ENCODE results near the gene KLHL33.

KLHL33 gene

DNA sequence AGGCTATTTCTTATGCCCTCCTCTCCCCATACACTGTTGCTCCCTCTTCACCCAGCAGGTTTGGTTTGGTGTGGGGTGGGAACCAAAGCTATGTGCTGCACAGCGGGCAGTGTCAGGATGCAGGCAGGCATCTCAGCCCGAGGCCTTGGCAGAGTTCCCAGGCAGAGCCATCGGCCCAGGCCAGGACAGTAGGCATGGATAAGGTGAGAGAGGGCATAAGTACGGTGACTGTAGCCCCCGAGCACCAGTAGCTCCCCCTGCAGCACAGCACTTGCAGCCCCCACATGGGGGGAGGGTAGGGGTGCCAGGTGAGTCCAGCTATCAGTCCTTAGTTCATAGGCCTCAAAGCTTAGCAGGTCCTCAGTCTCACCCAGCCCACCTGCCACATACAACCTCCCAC lies 7.2 kb downstream of the KLHL33 start:
- no peak overlapping the region for H3K4me3 ChIP-seq (ENCODE audit: low read depth in 1 of 2, low read length in 2 of 2)
- H3K27me3 ChIP-seq (ENCODE audit: control insufficient read depth in 1 of 2, insufficient read depth in 2 of 2, low read length in 2 of 2), result no peaks in the 10 kb centered on the region
- no peak overlapping the region for H3K27ac ChIP-seq (ENCODE audit: low read depth, low read length)
- no peaks in the 10 kb centered on the region for H3K36me3 ChIP-seq (ENCODE audit: control insufficient read depth in 1 of 2, insufficient read depth in 2 of 2, low read length in 2 of 2)
- peaks cover 27 to 31% of the 10 kb centered on the region in 2 donors for H3K4me1 ChIP-seq (ENCODE audit: control insufficient read depth in 1 of 2, insufficient read depth in 2 of 2, low read length in 2 of 2)
- H3K9ac ChIP-seq (ENCODE audit: low read depth in 1 of 2, low read length in 2 of 2), result no peak overlapping the region
- no peaks in the 10 kb centered on the region for H3K9me3 ChIP-seq (ENCODE audit: control insufficient read depth in 1 of 2, low read length in 2 of 2)

DNA sequence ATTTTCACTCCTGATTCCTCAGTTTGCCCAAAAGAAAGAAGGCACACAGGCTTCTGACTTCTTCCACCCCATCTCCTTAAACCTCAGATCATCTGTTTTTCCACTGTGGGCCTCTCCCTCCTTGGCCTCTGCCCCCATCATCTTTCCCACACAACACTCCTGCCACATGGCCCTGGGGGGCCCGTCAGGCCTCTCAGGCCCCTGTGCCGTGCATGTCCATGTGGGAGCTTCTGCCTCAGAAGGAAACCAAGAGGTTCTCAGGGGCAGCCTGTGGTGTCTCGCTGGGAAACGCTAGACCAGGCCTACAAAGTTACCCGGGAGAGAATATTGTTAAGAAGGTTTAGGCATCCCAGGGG lies 8.0 kb downstream of the KLHL33 start:
- H3K4me3 ChIP-seq (ENCODE audit: low read depth in 1 of 2, low read length in 2 of 2), result no peak overlapping the region

DNA sequence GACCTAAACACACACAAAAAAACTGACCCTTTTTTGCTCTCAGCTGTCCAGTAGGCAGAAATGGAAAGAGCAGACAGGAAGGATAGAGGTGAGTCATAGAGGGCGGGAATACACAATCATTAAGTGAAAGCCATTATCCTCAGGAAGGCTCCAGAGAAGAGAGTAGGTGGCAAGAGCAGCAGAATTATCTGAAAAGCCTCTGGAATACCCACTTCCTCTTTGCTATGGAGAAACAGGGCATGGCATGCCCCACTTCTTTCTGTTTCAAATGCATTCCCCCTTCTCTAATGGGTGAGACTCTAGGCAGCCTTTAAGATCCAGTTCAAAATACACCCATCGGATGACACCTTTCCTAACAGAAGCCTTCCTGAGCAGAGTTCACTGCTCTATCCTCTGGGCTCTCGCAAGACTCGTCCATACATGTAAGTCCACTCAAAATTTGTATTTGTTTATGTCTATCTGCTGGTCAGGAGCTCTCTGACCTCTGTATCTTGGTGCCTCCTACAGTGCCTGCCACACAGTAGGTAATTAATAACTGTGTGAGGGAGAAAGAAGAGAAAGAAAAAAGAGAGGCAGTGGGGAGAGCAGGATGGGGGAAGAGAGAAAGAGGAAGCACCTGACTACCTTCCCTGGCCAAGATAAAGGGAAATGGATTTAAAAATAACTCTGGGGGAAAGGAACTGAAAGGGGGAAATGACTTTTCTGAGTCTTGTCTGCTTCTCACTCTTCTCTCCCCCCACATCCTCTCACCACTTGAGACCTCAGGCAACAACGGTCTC lies 8.5 kb downstream of the KLHL33 start:
- Histone ChIP-seq H3K27me3 (ENCODE audit: control insufficient read depth in 1 of 2, insufficient read depth in 2 of 2, low read length in 2 of 2) (peaks cover 0 to 3% of the 10 kb centered on the region in 2 donors), H3K4me3 (ENCODE audit: low read depth in 1 of 2, low read length in 2 of 2) (peak overlapping the region; percentile 1 to 2), H3K4me1 (ENCODE audit: control insufficient read depth in 1 of 2, insufficient read depth in 2 of 2, low read length in 2 of 2) (peaks cover 27 to 31% of the 10 kb centered on the region in 2 donors), H3K9ac (ENCODE audit: low read depth in 1 of 2, low read length in 2 of 2) (no peak overlapping the region), H3K27ac (ENCODE audit: low read depth, low read length) (no peak overlapping the region), H3K9me3 (ENCODE audit: control insufficient read depth in 1 of 2, low read length in 2 of 2) (no peaks in the 10 kb centered on the region), H3K36me3 (ENCODE audit: control insufficient read depth in 1 of 2, insufficient read depth in 2 of 2, low read length in 2 of 2) (no peaks in the 10 kb centered on the region)

More for the DNA sequence above, 8.0 kb downstream of the KLHL33 start:
- H3K27me3 ChIP-seq (ENCODE audit: control insufficient read depth in 1 of 2, insufficient read depth in 2 of 2, low read length in 2 of 2), result no peaks in the 10 kb centered on the region
- no peaks in the 10 kb centered on the region for H3K36me3 ChIP-seq (ENCODE audit: control insufficient read depth in 1 of 2, insufficient read depth in 2 of 2, low read length in 2 of 2)
- no peak overlapping the region for H3K27ac ChIP-seq (ENCODE audit: low read depth, low read length)
- no peak overlapping the region for H3K9ac ChIP-seq (ENCODE audit: low read depth in 1 of 2, low read length in 2 of 2)
- H3K4me1 ChIP-seq (ENCODE audit: control insufficient read depth in 1 of 2, insufficient read depth in 2 of 2, low read length in 2 of 2), result peaks cover 27 to 31% of the 10 kb centered on the region in 2 donors
- H3K9me3 ChIP-seq (ENCODE audit: control insufficient read depth in 1 of 2, low read length in 2 of 2), result no peaks in the 10 kb centered on the region

DNA sequence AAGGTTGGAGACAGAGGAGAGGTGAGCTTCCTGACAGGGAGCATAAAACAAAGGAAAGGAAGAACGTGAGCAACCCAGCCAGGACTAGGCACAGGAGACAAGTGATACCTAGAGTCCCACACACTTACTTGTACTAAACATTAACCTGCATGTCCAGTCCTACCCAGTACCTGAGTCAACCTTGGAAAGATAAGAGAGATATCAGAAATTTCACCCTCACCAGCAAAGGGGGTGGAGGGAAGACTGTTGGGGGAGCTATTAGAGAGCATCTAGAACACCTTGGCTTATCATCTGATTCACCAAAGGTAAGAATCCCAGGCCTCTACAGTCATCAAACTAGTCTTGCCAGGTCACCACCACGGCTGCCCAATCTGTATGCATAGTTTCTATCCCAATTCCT lies 11.1 kb downstream of the KLHL33 start:
- Histone ChIP-seq H3K27me3 (ENCODE audit: control insufficient read depth in 1 of 2, insufficient read depth in 2 of 2, low read length in 2 of 2) (peaks cover 0 to 3% of the 10 kb centered on the region in 2 donors), H3K36me3 (ENCODE audit: control insufficient read depth in 1 of 2, insufficient read depth in 2 of 2, low read length in 2 of 2) (no peaks in the 10 kb centered on the region), H3K9me3 (ENCODE audit: control insufficient read depth in 1 of 2, low read length in 2 of 2) (no peaks in the 10 kb centered on the region), H3K27ac (ENCODE audit: low read depth, low read length) (no peak overlapping the region), H3K9ac (ENCODE audit: low read depth in 1 of 2, low read length in 2 of 2) (no peak overlapping the region), H3K4me3 (ENCODE audit: low read depth in 1 of 2, low read length in 2 of 2) (no peak overlapping the region), H3K4me1 (ENCODE audit: control insufficient read depth in 1 of 2, insufficient read depth in 2 of 2, low read length in 2 of 2) (peaks cover 23 to 26% of the 10 kb centered on the region in 2 donors)

DNA sequence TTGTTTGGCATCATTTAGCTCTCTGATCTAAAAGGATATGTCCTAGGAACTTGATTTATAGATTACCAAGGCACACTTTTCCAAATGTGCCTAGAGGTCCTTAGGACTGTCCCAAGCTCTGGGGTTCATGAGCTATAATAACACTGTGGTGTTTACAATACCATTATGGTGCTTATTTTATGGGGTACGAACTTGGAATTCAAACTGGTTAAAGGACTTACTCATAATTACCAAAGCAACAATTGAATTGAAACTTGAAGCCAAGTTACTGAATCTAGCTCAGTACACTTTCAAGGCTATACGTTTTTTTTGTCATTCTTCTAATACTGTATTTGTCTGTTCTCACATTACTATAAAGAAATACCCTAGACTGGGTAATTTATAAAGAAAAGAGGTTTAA lies 13.1 kb downstream of the KLHL33 start:
- Histone ChIP-seq H3K4me1 (ENCODE audit: control insufficient read depth in 1 of 2, insufficient read depth in 2 of 2, low read length in 2 of 2) (peaks cover 23 to 36% of the 10 kb centered on the region in 2 donors), H3K4me3 (ENCODE audit: low read depth in 1 of 2, low read length in 2 of 2) (no peak overlapping the region), H3K27me3 (ENCODE audit: control insufficient read depth in 1 of 2, insufficient read depth in 2 of 2, low read length in 2 of 2) (peaks cover 0 to 3% of the 10 kb centered on the region in 2 donors), H3K36me3 (ENCODE audit: control insufficient read depth in 1 of 2, insufficient read depth in 2 of 2, low read length in 2 of 2) (no peaks in the 10 kb centered on the region), H3K9ac (ENCODE audit: low read depth in 1 of 2, low read length in 2 of 2) (no peak overlapping the region), H3K27ac (ENCODE audit: low read depth, low read length) (no peak overlapping the region), H3K9me3 (ENCODE audit: control insufficient read depth in 1 of 2, low read length in 2 of 2) (no peaks in the 10 kb centered on the region)

DNA sequence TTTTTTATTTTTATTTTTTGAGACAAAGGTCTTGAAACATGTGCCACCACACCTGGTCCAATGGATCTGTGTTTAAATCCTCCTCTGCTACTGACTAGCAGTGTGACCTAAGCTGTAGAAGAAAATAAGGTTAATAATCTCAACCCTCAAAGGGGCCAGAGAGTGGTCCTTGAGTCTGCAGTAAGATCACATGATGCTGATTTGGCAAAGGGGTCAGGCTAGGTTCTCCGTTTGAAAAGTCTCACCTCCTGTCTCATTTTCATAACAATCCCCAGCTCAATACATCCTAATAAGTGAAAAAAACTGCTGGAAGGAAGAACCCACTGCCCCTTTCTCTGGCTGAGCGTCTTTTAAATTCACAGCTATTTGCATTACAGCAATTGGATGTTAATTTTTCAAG lies 14.7 kb downstream of the KLHL33 start:
- Histone ChIP-seq H3K27me3 (ENCODE audit: control insufficient read depth in 1 of 2, insufficient read depth in 2 of 2, low read length in 2 of 2) (peaks cover 0 to 3% of the 10 kb centered on the region in 2 donors), H3K9ac (ENCODE audit: low read depth in 1 of 2, low read length in 2 of 2) (no peak overlapping the region), H3K9me3 (ENCODE audit: control insufficient read depth in 1 of 2, low read length in 2 of 2) (no peaks in the 10 kb centered on the region), H3K4me1 (ENCODE audit: control insufficient read depth in 1 of 2, insufficient read depth in 2 of 2, low read length in 2 of 2) (peaks cover 29 to 40% of the 10 kb centered on the region in 2 donors), H3K36me3 (ENCODE audit: control insufficient read depth in 1 of 2, insufficient read depth in 2 of 2, low read length in 2 of 2) (no peaks in the 10 kb centered on the region), H3K4me3 (ENCODE audit: low read depth in 1 of 2, low read length in 2 of 2) (no peak overlapping the region), H3K27ac (ENCODE audit: low read depth, low read length) (no peak overlapping the region)

DNA sequence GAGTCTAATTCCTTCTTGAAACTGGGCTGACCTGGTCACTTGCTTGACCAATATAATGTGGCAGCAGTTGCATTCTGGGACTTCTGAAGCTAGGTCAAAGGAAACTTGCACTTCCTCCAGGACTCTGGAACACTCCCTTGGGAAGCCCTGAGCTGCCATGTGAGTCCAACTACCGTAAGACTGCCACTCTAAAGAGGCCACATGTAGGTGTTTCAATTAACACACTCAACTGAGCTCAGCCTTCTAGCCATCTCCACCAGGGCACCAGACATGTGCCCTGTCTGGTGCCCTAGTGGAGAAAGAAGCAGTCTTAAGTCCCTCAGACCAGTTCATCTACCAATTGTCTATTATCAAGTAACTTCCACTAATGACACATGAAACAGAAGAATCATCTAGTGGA lies 16.5 kb downstream of the KLHL33 start:
- Histone ChIP-seq H3K27me3 (ENCODE audit: control insufficient read depth in 1 of 2, insufficient read depth in 2 of 2, low read length in 2 of 2) (peaks cover 0 to 3% of the 10 kb centered on the region in 2 donors), H3K9me3 (ENCODE audit: control insufficient read depth in 1 of 2, low read length in 2 of 2) (no peaks in the 10 kb centered on the region), H3K4me3 (ENCODE audit: low read depth in 1 of 2, low read length in 2 of 2) (no peak overlapping the region), H3K36me3 (ENCODE audit: control insufficient read depth in 1 of 2, insufficient read depth in 2 of 2, low read length in 2 of 2) (no peaks in the 10 kb centered on the region), H3K9ac (ENCODE audit: low read depth in 1 of 2, low read length in 2 of 2) (no peak overlapping the region), H3K4me1 (ENCODE audit: control insufficient read depth in 1 of 2, insufficient read depth in 2 of 2, low read length in 2 of 2) (peaks cover 41 to 45% of the 10 kb centered on the region in 2 donors), H3K27ac (ENCODE audit: low read depth, low read length) (peak overlapping the region; percentile 39)

DNA sequence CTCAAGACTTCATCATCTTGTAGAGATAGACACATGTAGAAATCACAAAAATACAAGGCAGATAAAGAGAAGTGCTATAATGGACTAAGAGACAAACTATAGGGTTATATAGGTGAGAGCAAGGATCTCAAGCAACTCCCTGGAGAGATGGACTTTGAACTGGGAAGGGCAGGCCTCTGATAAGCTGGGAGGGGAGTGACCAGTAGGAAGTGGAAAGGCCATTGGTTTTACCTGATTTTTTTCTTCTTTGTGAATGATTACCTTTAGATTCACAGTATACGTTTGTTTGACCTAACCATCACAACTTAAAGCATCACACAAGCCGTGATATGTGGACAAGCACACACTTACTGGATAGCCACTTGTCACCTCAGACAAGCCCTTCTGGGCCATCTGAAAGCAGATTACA lies 17.5 kb downstream of the KLHL33 start:
- Histone ChIP-seq H3K9ac (ENCODE audit: low read depth in 1 of 2, low read length in 2 of 2) (no peak overlapping the region), H3K4me1 (ENCODE audit: control insufficient read depth in 1 of 2, insufficient read depth in 2 of 2, low read length in 2 of 2) (peaks cover 50 to 54% of the 10 kb centered on the region in 2 donors), H3K9me3 (ENCODE audit: control insufficient read depth in 1 of 2, low read length in 2 of 2) (no peaks in the 10 kb centered on the region), H3K27ac (ENCODE audit: low read depth, low read length) (peak overlapping the region; percentile 40), H3K36me3 (ENCODE audit: control insufficient read depth in 1 of 2, insufficient read depth in 2 of 2, low read length in 2 of 2) (no peaks in the 10 kb centered on the region), H3K4me3 (ENCODE audit: low read depth in 1 of 2, low read length in 2 of 2) (peak overlapping the region; percentile 30 to 46), H3K27me3 (ENCODE audit: control insufficient read depth in 1 of 2, insufficient read depth in 2 of 2, low read length in 2 of 2) (peaks cover 0 to 3% of the 10 kb centered on the region in 2 donors)

DNA sequence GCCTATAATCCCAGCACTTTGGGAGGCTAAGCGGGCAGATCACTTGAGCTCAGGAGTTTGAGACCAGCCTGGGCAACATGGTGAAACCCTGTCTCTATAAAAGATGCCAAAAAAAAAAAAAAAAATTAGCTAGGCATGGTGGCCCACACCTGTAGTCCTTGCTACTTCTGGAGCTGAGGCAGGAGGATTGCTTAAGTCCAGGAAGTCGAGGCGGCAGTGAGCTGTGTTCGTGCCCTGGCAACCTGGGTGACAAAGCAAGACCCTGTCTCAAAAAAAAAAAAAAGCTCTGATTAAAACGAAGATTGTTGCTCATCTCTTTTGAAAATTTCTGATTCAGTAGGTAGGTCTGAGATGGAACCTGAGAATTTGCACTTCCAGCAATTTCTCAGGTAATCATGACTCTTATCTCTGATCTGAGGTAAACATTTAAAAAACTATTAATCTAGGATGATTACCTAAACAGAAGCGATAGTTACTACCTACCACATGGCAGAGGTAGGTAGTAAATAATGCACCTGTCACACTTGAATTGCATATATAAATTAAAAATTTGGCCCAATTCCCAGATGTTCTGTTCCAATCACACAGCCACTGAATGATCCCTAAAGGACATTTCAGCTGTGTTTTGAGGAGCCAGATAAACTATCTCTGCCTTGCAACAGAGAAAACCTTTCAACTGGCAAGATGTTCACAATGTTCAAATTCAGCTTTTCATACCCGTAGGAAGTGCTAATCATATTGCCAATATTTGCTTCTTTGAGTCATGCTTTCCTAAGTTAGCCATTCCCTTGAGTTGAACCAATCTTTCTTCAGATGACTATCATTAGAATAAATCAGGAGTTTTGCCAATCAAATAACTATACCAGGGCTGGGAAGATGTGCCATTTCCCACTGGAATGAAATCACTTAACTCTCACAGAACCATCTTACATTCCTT lies 18.4 kb downstream of the KLHL33 start:
- H3K36me3 ChIP-seq (ENCODE audit: control insufficient read depth in 1 of 2, insufficient read depth in 2 of 2, low read length in 2 of 2), result no peaks in the 10 kb centered on the region
- no peaks in the 10 kb centered on the region for H3K27me3 ChIP-seq (ENCODE audit: control insufficient read depth in 1 of 2, insufficient read depth in 2 of 2, low read length in 2 of 2)
- no peak overlapping the region for H3K9ac ChIP-seq (ENCODE audit: low read depth in 1 of 2, low read length in 2 of 2)
- no peak overlapping the region for H3K4me3 ChIP-seq (ENCODE audit: low read depth in 1 of 2, low read length in 2 of 2)
- no peaks in the 10 kb centered on the region for H3K9me3 ChIP-seq (ENCODE audit: control insufficient read depth in 1 of 2, low read length in 2 of 2)
- peaks cover 50 to 54% of the 10 kb centered on the region in 2 donors for H3K4me1 ChIP-seq (ENCODE audit: control insufficient read depth in 1 of 2, insufficient read depth in 2 of 2, low read length in 2 of 2)
- H3K27ac ChIP-seq (ENCODE audit: low read depth, low read length), result peak overlapping the region; percentile 40

DNA sequence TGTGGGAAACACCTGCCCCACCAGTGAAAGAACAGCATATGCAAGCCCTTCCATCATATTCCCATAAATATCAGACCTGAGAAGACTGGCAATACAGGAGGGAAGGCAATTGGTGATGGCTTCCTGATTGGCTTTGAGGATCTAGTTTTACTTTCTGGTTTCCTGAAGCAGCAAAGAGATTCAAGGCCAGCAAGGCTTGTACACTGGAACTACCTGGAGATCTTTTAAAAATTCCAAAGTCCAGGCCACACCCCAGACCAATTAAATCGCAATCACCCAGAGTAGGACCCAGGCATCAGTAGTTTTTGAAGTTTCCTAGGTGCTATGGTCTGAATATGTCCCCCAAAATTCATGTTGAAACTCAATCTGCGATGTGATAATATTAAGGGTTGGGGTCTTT lies 19.7 kb downstream of the KLHL33 start:
- Histone ChIP-seq H3K27ac (ENCODE audit: low read depth, low read length) (peak overlapping the region; percentile 71), H3K36me3 (ENCODE audit: control insufficient read depth in 1 of 2, insufficient read depth in 2 of 2, low read length in 2 of 2) (no peaks in the 10 kb centered on the region), H3K4me1 (ENCODE audit: control insufficient read depth in 1 of 2, insufficient read depth in 2 of 2, low read length in 2 of 2) (peaks cover 52 to 62% of the 10 kb centered on the region in 2 donors), H3K9me3 (ENCODE audit: control insufficient read depth in 1 of 2, low read length in 2 of 2) (no peaks in the 10 kb centered on the region), H3K27me3 (ENCODE audit: control insufficient read depth in 1 of 2, insufficient read depth in 2 of 2, low read length in 2 of 2) (no peaks in the 10 kb centered on the region), H3K4me3 (ENCODE audit: low read depth in 1 of 2, low read length in 2 of 2) (peak overlapping the region in 1 of 2 donors; percentile 10), H3K9ac (ENCODE audit: low read depth in 1 of 2, low read length in 2 of 2) (peak overlapping the region in 1 of 2 donors; percentile 26)

Measured in duodenal mucosa (tissue), 2 donors.